Mesendoderm (in vitro differentiated cells): ENCODE data around the gene PATL2.

Experiments
- DNase-seq: peaks from one replicate; pipeline ENCODE4 v3.0.0; 2013
- H2AK5ac ChIP-seq: 2 replicates; pipeline ENCODE4 v1.6.1; 2013; ENCODE audit warnings: low read length, inconsistent platforms
- H2BK120ac ChIP-seq: 2 replicates; pipeline ENCODE4 v1.6.1; 2013; ENCODE audit warnings: low read depth, mild to moderate bottlenecking, low read length, moderate library complexity, mixed read lengths
- H2BK15ac ChIP-seq: replicated peaks from 2 replicates; pipeline ENCODE4 v1.6.1; 2013; ENCODE audit warnings: low read depth, mild to moderate bottlenecking, moderate library complexity
- H2BK5ac ChIP-seq: 2 replicates; pipeline ENCODE4 v1.6.1; 2013; ENCODE audit warnings: low read length, inconsistent platforms
- H3K18ac ChIP-seq: 2 replicates; pipeline ENCODE4 v1.6.1; 2013; ENCODE audit warnings: mild to moderate bottlenecking, low read length, mixed read lengths
- H3K23ac ChIP-seq: one replicate; pipeline ENCODE4 v1.6.1; 2013; ENCODE audit warnings: low read length
- H3K27ac ChIP-seq: 2 replicates; pipeline ENCODE4 v1.5.1; 2013; ENCODE audit warnings: low read depth, mild to moderate bottlenecking, inconsistent platforms, low read length, moderate library complexity
- H3K27me3 ChIP-seq: 2 replicates; pipeline ENCODE4 v1.6.1; 2013; ENCODE audit warnings: low read length, control low read depth, mild to moderate bottlenecking, inconsistent platforms; ENCODE audit not compliant: insufficient read depth, poor library complexity
- H3K36me3 ChIP-seq: 2 replicates; pipeline ENCODE4 v1.6.1; 2013; ENCODE audit warnings: low read length, inconsistent platforms; ENCODE audit not compliant: control insufficient read depth, insufficient read depth
- H3K4ac ChIP-seq: one replicate; pipeline ENCODE4 v1.6.1; 2013; ENCODE audit warnings: low read depth, mild to moderate bottlenecking, low read length, moderate library complexity
- H3K4me1 ChIP-seq: 2 replicates; pipeline ENCODE4 v1.6.1; 2013; ENCODE audit warnings: low read depth, low read length, inconsistent platforms; ENCODE audit not compliant: control insufficient read depth
- H3K4me2 ChIP-seq: 2 replicates; pipeline ENCODE4 v1.6.1; 2013; ENCODE audit warnings: low read length
- H3K4me3 ChIP-seq: 2 replicates; pipeline ENCODE4 v1.5.1; 2013; ENCODE audit warnings: mild to moderate bottlenecking, low read length
- H3K56ac ChIP-seq: one replicate; pipeline ENCODE4 v1.6.1; 2013; ENCODE audit warnings: low read length
- H3K79me1 ChIP-seq: 2 replicates; pipeline ENCODE4 v1.6.1; 2013; ENCODE audit warnings: low read length, inconsistent platforms
- H3K79me2 ChIP-seq: 2 replicates; pipeline ENCODE4 v1.6.1; 2013; ENCODE audit warnings: mild to moderate bottlenecking, low read length; ENCODE audit not compliant: control insufficient read depth, insufficient read depth
- H3K9ac ChIP-seq: 2 replicates; pipeline ENCODE4 v1.6.1; 2013; ENCODE audit warnings: low read length, inconsistent platforms
- H4K5ac ChIP-seq: one replicate; pipeline ENCODE4 v1.6.1; 2013; ENCODE audit warnings: low read length
- H4K8ac ChIP-seq: one replicate; pipeline ENCODE4 v1.6.1; 2013; ENCODE audit warnings: low read depth, mild to moderate bottlenecking, control low read depth, low read length, moderate library complexity
- WGBS: extraction: QIAGEN DNeasy Blood & Tissue Kit; methylation state at CpG from one replicate; pipeline ENCODE4 v1.1.7; 2013; ENCODE audit warnings: low lambda C conversion rate, missing lambda C conversion rate; ENCODE audit not compliant: insufficient coverage; ENCODE audit errors: extremely low coverage; 5-methylcytosine and 5-hydroxymethylcytosine counted together

PATL2 gene

DNA sequence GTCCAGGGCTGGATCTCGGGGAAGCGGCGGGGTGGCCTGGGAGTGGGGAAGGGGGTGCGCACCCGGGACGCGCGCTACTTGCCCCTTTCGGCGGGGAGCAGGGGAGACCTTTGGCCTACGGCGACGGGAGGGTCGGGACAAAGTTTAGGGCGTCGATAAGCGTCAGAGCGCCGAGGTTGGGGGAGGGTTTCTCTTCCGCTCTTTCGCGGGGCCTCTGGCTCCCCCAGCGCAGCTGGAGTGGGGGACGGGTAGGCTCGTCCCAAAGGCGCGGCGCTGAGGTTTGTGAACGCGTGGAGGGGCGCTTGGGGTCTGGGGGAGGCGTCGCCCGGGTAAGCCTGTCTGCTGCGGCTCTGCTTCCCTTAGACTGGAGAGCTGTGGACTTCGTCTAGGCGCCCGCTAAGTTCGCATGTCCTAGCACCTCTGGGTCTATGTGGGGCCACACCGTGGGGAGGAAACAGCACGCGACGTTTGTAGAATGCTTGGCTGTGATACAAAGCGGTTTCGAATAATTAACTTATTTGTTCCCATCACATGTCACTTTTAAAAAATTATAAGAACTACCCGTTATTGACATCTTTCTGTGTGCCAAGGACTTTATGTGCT lies 721 bp upstream of the PATL2 start:
- Histone ChIP-seq H4K5ac (no peak overlapping the region), H3K27ac (no peak overlapping the region)
- DNase-seq, result peak; percentile 47

DNA sequence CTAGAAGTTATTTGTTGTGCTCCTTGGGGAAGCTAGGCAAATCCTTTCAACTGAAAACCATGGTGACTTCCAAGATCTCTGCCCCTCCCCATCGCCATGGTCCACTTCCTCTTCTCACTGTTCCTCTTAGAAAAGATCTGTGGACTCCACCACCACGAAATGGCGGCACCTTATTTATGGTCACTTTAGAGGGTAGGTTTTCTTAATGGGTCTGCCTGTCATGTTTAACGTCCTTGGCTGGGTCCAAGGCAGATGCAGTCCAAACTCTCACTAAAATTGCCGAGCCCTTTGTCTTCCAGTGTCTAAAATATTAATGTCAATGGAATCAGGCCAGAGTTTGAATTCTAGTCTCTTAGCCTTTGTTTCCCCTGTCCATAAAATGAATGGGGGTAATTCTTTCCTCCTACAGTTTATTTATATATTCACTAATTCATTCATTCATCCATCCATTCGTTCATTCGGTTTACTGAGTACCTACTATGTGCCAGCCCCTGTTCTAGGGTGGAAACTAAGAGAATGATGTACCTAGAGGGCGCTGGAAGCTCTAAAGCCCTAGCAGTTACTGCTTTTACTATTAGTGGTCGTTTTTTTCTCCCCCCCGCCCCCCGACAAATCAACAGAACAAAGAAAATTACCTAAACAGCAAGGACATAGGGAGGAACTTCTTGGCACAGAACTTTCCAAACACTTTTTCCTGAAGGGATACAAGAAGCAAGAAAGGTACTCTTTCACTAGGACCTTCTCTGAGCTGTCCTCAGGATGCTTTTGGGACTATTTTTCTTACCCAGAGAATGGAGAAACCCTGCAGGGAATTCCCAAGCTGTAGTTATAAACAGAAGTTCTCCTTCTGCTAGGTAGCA lies 657 bp downstream of the PATL2 start:
- Histone ChIP-seq H3K27me3 (no peaks in the 10 kb centered on the region), H3K36me3 (no peaks in the 10 kb centered on the region), H3K4me3 (peak overlapping the region; percentile 12), H2BK15ac (no peak overlapping the region), H3K79me1 (no peaks in the 10 kb centered on the region), H3K23ac (no peak overlapping the region), H3K9ac (peak overlapping the region; percentile 31), H2BK120ac (no peak overlapping the region), H2BK5ac (no peak overlapping the region), H3K4me2 (peak overlapping the region; percentile 27), H3K4ac (no peak overlapping the region), H3K56ac (peak overlapping the region; percentile 73), H3K27ac (peak overlapping the region; percentile 66), H3K18ac (no peak overlapping the region), H3K79me2 (peaks cover 4% of the 10 kb centered on the region), H4K8ac (no peak overlapping the region), H2AK5ac (no peak overlapping the region), H3K4me1 (peaks cover 2% of the 10 kb centered on the region), H4K5ac (no peak overlapping the region)
- DNase-seq, result peak; percentile 63
- no CpG with 5 or more reads among the region's 11 CpGs for WGBS

More for the DNA sequence above, 721 bp upstream of the PATL2 start:
- Histone ChIP-seq H3K4me2 (peak overlapping the region; percentile 78), H3K18ac (peak overlapping the region; percentile 82), H4K8ac (no peak overlapping the region), H3K23ac (no peak overlapping the region), H3K27me3 (no peaks in the 10 kb centered on the region), H2BK15ac (no peak overlapping the region), H2BK5ac (peak overlapping the region; percentile 62), H3K4me3 (peak overlapping the region; percentile 79), H3K4ac (peak overlapping the region; percentile 22), H3K4me1 (peaks cover 2% of the 10 kb centered on the region), H3K36me3 (peaks cover under 1% of the 10 kb centered on the region), H2AK5ac (no peak overlapping the region), H3K9ac (peak overlapping the region; percentile 90), H3K56ac (peak overlapping the region; percentile 94), H3K79me1 (no peaks in the 10 kb centered on the region), H3K79me2 (peaks cover 4% of the 10 kb centered on the region), H2BK120ac (no peak overlapping the region)
- WGBS, result no CpG with 5 or more reads among the region's 46 CpGs

DNA sequence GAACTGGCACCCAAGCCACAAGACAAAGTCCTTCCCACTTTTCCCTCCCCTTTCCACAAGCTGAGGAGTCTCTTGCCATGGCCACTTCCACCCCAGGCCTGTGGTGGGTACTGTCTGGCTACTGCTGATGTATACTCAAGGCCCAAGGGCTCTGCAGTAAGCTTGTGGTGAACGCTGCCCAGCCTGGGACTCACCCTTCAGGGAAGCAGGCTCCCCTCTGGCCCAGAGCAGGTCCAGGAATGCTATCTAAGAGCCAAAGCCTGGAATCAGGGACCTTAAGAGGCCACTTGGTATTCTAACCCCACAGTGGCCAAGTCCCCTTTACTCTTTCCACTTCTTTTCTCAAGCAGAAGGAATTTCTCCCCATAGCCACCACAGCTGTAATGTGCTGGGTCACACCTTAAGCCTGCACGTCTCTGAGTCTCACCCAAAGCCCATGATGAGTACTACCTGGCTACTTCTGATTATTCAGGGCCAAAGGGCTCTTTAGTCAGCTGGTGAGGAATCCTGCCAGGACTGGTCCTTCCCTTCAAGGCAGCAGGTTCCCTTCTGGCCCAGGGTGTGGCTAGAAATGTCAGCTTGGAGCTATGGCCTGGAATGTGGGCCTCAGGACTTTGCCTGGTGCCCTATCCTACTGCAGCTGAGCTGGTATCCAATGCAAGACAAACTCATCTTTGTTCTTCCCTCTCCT lies 4.0 kb downstream of the PATL2 start:
- Histone ChIP-seq H3K23ac (no peak overlapping the region), H3K18ac (no peak overlapping the region), H2BK5ac (no peak overlapping the region), H3K4me2 (no peak overlapping the region), H3K27me3 (no peaks in the 10 kb centered on the region), H4K8ac (no peak overlapping the region), H4K5ac (no peak overlapping the region), H2AK5ac (no peak overlapping the region), H3K4ac (no peak overlapping the region), H3K36me3 (no peaks in the 10 kb centered on the region), H2BK15ac (no peak overlapping the region), H3K4me1 (no peaks in the 10 kb centered on the region), H3K79me2 (no peaks in the 10 kb centered on the region), H3K27ac (no peak overlapping the region), H3K9ac (no peak overlapping the region), H3K56ac (no peak overlapping the region), H2BK120ac (no peak overlapping the region), H3K79me1 (no peaks in the 10 kb centered on the region), H3K4me3 (no peak overlapping the region)
- no CpG with 5 or more reads among the region's 2 CpGs for WGBS
- no peak for DNase-seq

DNA sequence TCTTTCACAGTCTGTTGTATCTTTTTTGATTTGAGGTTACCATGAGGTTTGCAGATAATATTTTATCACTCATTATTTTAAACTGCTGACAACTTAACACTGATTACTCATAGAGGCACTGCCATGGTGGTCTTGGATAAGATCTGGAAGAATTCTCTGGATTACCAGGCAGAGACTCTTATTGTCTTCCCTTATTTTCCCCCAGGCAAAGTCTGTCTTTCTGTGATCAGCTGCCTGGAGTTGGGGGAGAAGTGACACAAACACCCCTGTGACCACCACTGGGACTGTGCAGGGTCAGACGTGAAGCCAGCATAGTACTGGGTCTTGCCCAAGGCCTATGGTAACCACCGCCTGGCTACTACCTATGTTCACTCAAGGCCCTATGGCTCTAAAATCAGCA lies 4.7 kb downstream of the PATL2 start:
- Histone ChIP-seq H3K4me2 (no peak overlapping the region), H3K23ac (no peak overlapping the region), H3K27me3 (no peaks in the 10 kb centered on the region), H2AK5ac (no peak overlapping the region), H3K79me1 (no peaks in the 10 kb centered on the region), H3K79me2 (no peaks in the 10 kb centered on the region), H2BK120ac (no peak overlapping the region), H3K4ac (no peak overlapping the region), H3K27ac (no peak overlapping the region), H3K4me1 (no peaks in the 10 kb centered on the region), H3K36me3 (no peaks in the 10 kb centered on the region), H4K5ac (no peak overlapping the region), H2BK5ac (no peak overlapping the region), H3K9ac (no peak overlapping the region), H3K56ac (no peak overlapping the region), H4K8ac (no peak overlapping the region), H3K18ac (no peak overlapping the region), H2BK15ac (no peak overlapping the region), H3K4me3 (no peak overlapping the region)
- no peak for DNase-seq
- WGBS, result no CpG with 5 or more reads among the region's 2 CpGs

DNA sequence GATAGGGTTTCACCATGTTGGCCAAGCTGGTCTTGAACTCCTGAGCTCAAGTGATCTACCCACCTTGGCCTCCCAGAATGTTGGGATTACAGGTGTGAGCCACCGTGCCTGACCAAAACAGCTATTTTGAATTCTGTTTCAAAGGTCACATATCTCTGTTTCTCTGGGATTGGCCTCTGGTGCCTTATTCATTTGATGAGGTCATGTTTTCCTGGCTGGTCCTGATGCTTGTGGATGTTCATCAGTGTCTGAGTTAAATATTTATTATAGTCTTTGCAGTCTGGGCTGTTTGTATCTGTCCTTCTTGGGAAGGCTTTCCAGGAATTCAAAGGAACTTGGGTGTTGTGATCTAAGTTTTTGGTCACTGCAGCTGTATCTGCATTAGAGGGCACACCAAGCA lies 5.1 kb downstream of the PATL2 start:
- H3K27ac ChIP-seq, result no peak overlapping the region
- DNase-seq, result no peak
- no peak overlapping the region for H3K56ac ChIP-seq
- H2BK15ac ChIP-seq, result no peak overlapping the region
- H2AK5ac ChIP-seq, result no peak overlapping the region
- H3K4me1 ChIP-seq, result no peaks in the 10 kb centered on the region
- no peak overlapping the region for H4K8ac ChIP-seq
- no peak overlapping the region for H3K9ac ChIP-seq
- H2BK5ac ChIP-seq, result no peak overlapping the region
- no peaks in the 10 kb centered on the region for H3K36me3 ChIP-seq
- no peak overlapping the region for H3K4ac ChIP-seq
- no peak overlapping the region for H3K4me2 ChIP-seq
- no peak overlapping the region for H3K18ac ChIP-seq
- no peak overlapping the region for H3K23ac ChIP-seq
- H2BK120ac ChIP-seq, result no peak overlapping the region
- no CpG with 5 or more reads among the region's 1 CpG for WGBS
- no peaks in the 10 kb centered on the region for H3K79me1 ChIP-seq
- H3K79me2 ChIP-seq, result no peaks in the 10 kb centered on the region
- no peaks in the 10 kb centered on the region for H3K27me3 ChIP-seq
- no peak overlapping the region for H3K4me3 ChIP-seq
- no peak overlapping the region for H4K5ac ChIP-seq
